GM12878 (cell line): ENCODE data around the gene C18orf54. TPM values are rescaled to one million over a fixed set of nuclear protein-coding genes. Genes with fewer than 3 reads are reported as not detected.

ENCODE experiments used
- ATAC-seq: fragments of 200-7000 bp; cut with Tn5 transposase; 3 replicates; pipeline ENCODE4 v1.9.1; 2020; ENCODE audit warnings: mild to moderate bottlenecking, moderate library complexity
- BruUV-seq: library from RNA; stranded (reverse); fragments of 400-500 nt; replicated peaks from 2 replicates; lab custom pipeline; 2021; lab: Mats Ljungman, UMichigan
- CTCF ChIA-PET: fragments of 300-600 bp; sonication (Branson Sonifier 250); formaldehyde crosslinking; extraction: SDS; loops from one replicate; lab custom pipeline; 2021; ENCODE audit warnings: inconsistent platforms; lab: Yijun Ruan, JAX
- POLR2A ChIA-PET: fragments of 350-600 bp; formaldehyde crosslinking; extraction: SDS; loops from one replicate; lab custom pipeline; 2021; ENCODE audit warnings: inconsistent platforms; lab: Charles Lee
- RAD21 ChIA-PET: fragments of 300-600 bp; sonication (Branson Sonifier 250); formaldehyde crosslinking; loops from one replicate; lab custom pipeline; 2023; ENCODE audit warnings: antibody characterized with exemption; ENCODE audit not compliant: unreplicated experiment; lab: Charles Lee
- SMC1A ChIA-PET: fragments of 300-600 bp; sonication (Branson Sonifier 250); formaldehyde crosslinking; loops from one replicate; lab custom pipeline; 2023; ENCODE audit not compliant: unreplicated experiment, uncharacterized antibody; lab: Charles Lee
- DNase-seq: peaks from one replicate; pipeline ENCODE4 v3.0.0-alpha.2; 2011; ENCODE audit warnings: low read depth, low spot score
- FAIRE-seq: peaks from 3 replicates; lab custom pipeline; 2011; peaks lifted over from hg19 to GRCh38; lab: Jason Lieb, UNC
- H2AFZ ChIP-seq: 2 replicates; pipeline ENCODE4 v1.6.0; 2011; ENCODE audit warnings: low read depth, low read length, control low read depth; ENCODE audit not compliant: control insufficient read depth
- H3K27ac ChIP-seq: 2 replicates; pipeline ENCODE4 v1.5.1; 2011; ENCODE audit warnings: control low read depth; ENCODE audit not compliant: control insufficient read depth, insufficient read depth
- H3K27me3 ChIP-seq, 2 experiments: replicated peaks in 1 of 2; 2 replicates each; pipeline versions ENCODE4 v1.6.0 to v1.6.1; 2011; ENCODE audit warnings: low read length in 1 of 2; ENCODE audit not compliant: control insufficient read depth in 2 of 2, insufficient read depth in 2 of 2
- H3K36me3 ChIP-seq, 2 experiments: 2 replicates each; pipeline ENCODE4 v1.5.1; 2011; ENCODE audit warnings: low read length in 1 of 2; ENCODE audit not compliant: control insufficient read depth in 2 of 2, insufficient read depth in 2 of 2
- H3K4me1 ChIP-seq: 2 replicates; pipeline ENCODE4 v1.6.1; 2011; ENCODE audit warnings: mild to moderate bottlenecking, low read length, moderate library complexity, mixed read lengths; ENCODE audit not compliant: control insufficient read depth, insufficient read depth
- H3K4me2 ChIP-seq: 2 replicates; pipeline ENCODE4 v1.6.0; 2011; ENCODE audit warnings: control low read depth; ENCODE audit not compliant: control insufficient read depth, insufficient read depth
- H3K4me3 ChIP-seq: fragments of 200-600 bp; sonication (generic); 2 replicates; pipeline ENCODE4 v1.5.1; 2016
- H3K79me2 ChIP-seq: 2 replicates; pipeline ENCODE4 v1.6.0; 2011; ENCODE audit warnings: low read length; ENCODE audit not compliant: control insufficient read depth, insufficient read depth
- H3K9ac ChIP-seq: 2 replicates; pipeline ENCODE4 v1.8.0; 2011; ENCODE audit warnings: low read length, control low read depth, mixed read lengths; ENCODE audit not compliant: control insufficient read depth, insufficient read depth
- H3K9me3 ChIP-seq: replicated peaks from 3 replicates; pipeline ENCODE4 v1.5.1; 2011; ENCODE audit warnings: mild to moderate bottlenecking, low read length; ENCODE audit not compliant: control insufficient read depth, insufficient read depth
- H4K20me1 ChIP-seq: 2 replicates; pipeline ENCODE4 v1.6.0; 2011; ENCODE audit not compliant: control insufficient read depth, insufficient read depth
- BACH1 ChIP-seq: fragments of 450-650 bp; IDR thresholded peaks from 2 replicates; pipeline ENCODE4 v1.6.1; 2017; ENCODE audit warnings: mild to moderate bottlenecking, borderline replicate concordance
- BHLHE40 ChIP-seq, 2 experiments: fragments of 450-650 bp in 1 of 2; IDR thresholded peaks; 2 replicates each; pipeline ENCODE4 v1.6.1; 2011 to 2017; ENCODE audit warnings: low read depth in 2 of 2, borderline replicate concordance in 1 of 2, improper control_type of control experiment in 1 of 2, low read length in 1 of 2, mild to moderate bottlenecking in 1 of 2
- CBFB ChIP-seq: IDR thresholded peaks from 2 replicates; pipeline ENCODE4 v1.6.1; 2016; ENCODE audit warnings: antibody characterized with exemption, low read depth
- EGR1 ChIP-seq, 2 experiments: IDR thresholded peaks; 1 replicate in 1 of 2; 2 replicates in 1 of 2; pipeline ENCODE4 v1.6.1; 2011 to 2012; ENCODE audit warnings: low read depth in 2 of 2, low read length in 2 of 2, borderline replicate concordance in 1 of 2, mild to moderate bottlenecking in 1 of 2, moderate library complexity in 1 of 2
- IKZF2 ChIP-seq, 2 experiments: fragments of 450-650 bp; IDR thresholded peaks; 2 replicates each; pipeline ENCODE4 v1.6.1; 2017; ENCODE audit warnings: mild to moderate bottlenecking in 2 of 2, moderate library complexity in 2 of 2
- IRF4 ChIP-seq: IDR thresholded peaks from 2 replicates; pipeline ENCODE4 v1.6.1; 2011; ENCODE audit warnings: low read depth, low read length
- JUNB ChIP-seq: IDR thresholded peaks from 2 replicates; pipeline ENCODE4 v1.6.1; 2016; ENCODE audit warnings: antibody characterized with exemption, mild to moderate bottlenecking
- JUND ChIP-seq: IDR thresholded peaks from 2 replicates; pipeline ENCODE4 v1.6.1; 2012; ENCODE audit warnings: low read depth, mild to moderate bottlenecking, low read length, improper control_type of control experiment, moderate library complexity
- MXI1 ChIP-seq: fragments of 150-350 bp; IDR thresholded peaks from 2 replicates; pipeline ENCODE4 v1.6.1; 2011; ENCODE audit warnings: low read depth, mild to moderate bottlenecking, inconsistent platforms, low read length, improper control_type of control experiment
- MYB ChIP-seq: fragments of 150-350 bp; IDR thresholded peaks from 2 replicates; pipeline ENCODE4 v1.6.1; 2014; ENCODE audit warnings: mild to moderate bottlenecking, low read depth, low read length, borderline replicate concordance
- PAX5 ChIP-seq: IDR thresholded peaks from 2 replicates; pipeline ENCODE4 v1.6.1; 2011; ENCODE audit warnings: low read depth, low read length, borderline replicate concordance
- POLR2A ChIP-seq: IDR thresholded peaks from 2 replicates; pipeline ENCODE4 v1.6.1; 2011; ENCODE audit warnings: low read depth, mild to moderate bottlenecking, low read length
- POLR2AphosphoS5 ChIP-seq: IDR thresholded peaks from 2 replicates; pipeline ENCODE4 v1.6.1; 2011; ENCODE audit warnings: mild to moderate bottlenecking, low read length, inconsistent platforms
- POU2F2 ChIP-seq: IDR thresholded peaks from 3 replicates; pipeline ENCODE4 v1.6.1; 2011; ENCODE audit warnings: low read depth, mild to moderate bottlenecking, low read length, borderline replicate concordance
- SP1 ChIP-seq: IDR thresholded peaks from one replicate; pipeline ENCODE4 v1.6.1; 2011; ENCODE audit warnings: low read depth, low read length
- TCF12 ChIP-seq: IDR thresholded peaks from 2 replicates; pipeline ENCODE4 v1.6.1; 2011; ENCODE audit warnings: low read depth, mild to moderate bottlenecking, low read length
- TCF3 ChIP-seq: IDR thresholded peaks from 2 replicates; pipeline ENCODE4 v1.6.1; 2012; ENCODE audit warnings: low read depth, mild to moderate bottlenecking, low read length, borderline replicate concordance; ENCODE audit not compliant: insufficient read depth
- WRNIP1 ChIP-seq: IDR thresholded peaks from 2 replicates; pipeline ENCODE4 v1.6.1; 2011; ENCODE audit warnings: low read depth, low read length, improper control_type of control experiment, borderline replicate concordance
- YY1 ChIP-seq: IDR thresholded peaks from 2 replicates; pipeline ENCODE4 v1.6.1; 2011; ENCODE audit warnings: low read depth, mild to moderate bottlenecking, low read length
- ZNF622 ChIP-seq: fragments of 450-650 bp; IDR thresholded peaks from 2 replicates; pipeline ENCODE4 v1.6.1; 2017; ENCODE audit warnings: mild to moderate bottlenecking, inconsistent platforms
- WGBS: methylation state at CpG from one replicate; pipeline ENCODE4 v1.1.6; 2016; ENCODE audit warnings: low lambda C conversion rate; ENCODE audit not compliant: insufficient replicate concordance, insufficient coverage; ENCODE audit errors: missing lambda C conversion rate; 5-methylcytosine and 5-hydroxymethylcytosine counted together
- in situ Hi-C: fragments of 300-500 bp; cut with MboI; formaldehyde crosslinking; loops from 9 replicates; pipeline ENCODE4 v1.14.3; 2018; ENCODE audit warnings: mixed read lengths
- intact Hi-C: fragments of 100-400 bp; cut with micrococcal nuclease; formaldehyde crosslinking; loops from one replicate; pipeline ENCODE4 v1.14.2; 2022; ENCODE audit not compliant: unreplicated experiment
- polyA plus RNA-seq, 11 experiments: library from polyadenylated mRNA; depleted of rRNA in 4 of 11; unstranded in 6 of 11; stranded (reverse) in 5 of 11; fragments of >200 nt; fragmentation: Nextera tagmentation in 4 of 11; fragmentation: Illumina TruSeq in 1 of 11; extraction: Ambion mirVana in 4 of 11; extraction: Trizol in 1 of 11; gene quantifications; 1 replicate in 1 of 11; 2 replicates in 10 of 11; pipeline versions ENCODE4 v1.2.1 to v1.2.3, GENCODE V29; 2011 to 2016; ENCODE audit warnings: inconsistent platforms in 2 of 11, missing spikeins in 2 of 11, low read depth in 1 of 11
- total RNA-seq, 4 experiments: library from RNA; depleted of rRNA in 3 of 4; stranded (reverse); fragments of >200 nt in 3 of 4; fragmentation: Illumina TruSeq in 1 of 4; extraction: Trizol in 1 of 4; gene quantifications; 2 replicates each; pipeline versions ENCODE4 v1.2.1 to v1.2.3, GENCODE V29; 2013 to 2021
- TF ChIP-seq, protein P1 (sequence below): fragments of 450-650 bp; IDR thresholded peaks from 2 replicates; pipeline ENCODE4 v1.6.1; 2016; ENCODE audit warnings: mild to moderate bottlenecking
- TF ChIP-seq, protein P2 (sequence below): IDR thresholded peaks from 2 replicates; pipeline ENCODE4 v1.6.1; 2012; ENCODE audit warnings: low read depth, low read length, improper control_type of control experiment

C18orf54 gene
- total and polyA plus RNA-seq, 10 of the 15 experiments (the other 5 are each of a cell fraction or from before 2014, with no cell fraction given), result 1.2 to 7.6 (median 2.8) TPM

DNA sequence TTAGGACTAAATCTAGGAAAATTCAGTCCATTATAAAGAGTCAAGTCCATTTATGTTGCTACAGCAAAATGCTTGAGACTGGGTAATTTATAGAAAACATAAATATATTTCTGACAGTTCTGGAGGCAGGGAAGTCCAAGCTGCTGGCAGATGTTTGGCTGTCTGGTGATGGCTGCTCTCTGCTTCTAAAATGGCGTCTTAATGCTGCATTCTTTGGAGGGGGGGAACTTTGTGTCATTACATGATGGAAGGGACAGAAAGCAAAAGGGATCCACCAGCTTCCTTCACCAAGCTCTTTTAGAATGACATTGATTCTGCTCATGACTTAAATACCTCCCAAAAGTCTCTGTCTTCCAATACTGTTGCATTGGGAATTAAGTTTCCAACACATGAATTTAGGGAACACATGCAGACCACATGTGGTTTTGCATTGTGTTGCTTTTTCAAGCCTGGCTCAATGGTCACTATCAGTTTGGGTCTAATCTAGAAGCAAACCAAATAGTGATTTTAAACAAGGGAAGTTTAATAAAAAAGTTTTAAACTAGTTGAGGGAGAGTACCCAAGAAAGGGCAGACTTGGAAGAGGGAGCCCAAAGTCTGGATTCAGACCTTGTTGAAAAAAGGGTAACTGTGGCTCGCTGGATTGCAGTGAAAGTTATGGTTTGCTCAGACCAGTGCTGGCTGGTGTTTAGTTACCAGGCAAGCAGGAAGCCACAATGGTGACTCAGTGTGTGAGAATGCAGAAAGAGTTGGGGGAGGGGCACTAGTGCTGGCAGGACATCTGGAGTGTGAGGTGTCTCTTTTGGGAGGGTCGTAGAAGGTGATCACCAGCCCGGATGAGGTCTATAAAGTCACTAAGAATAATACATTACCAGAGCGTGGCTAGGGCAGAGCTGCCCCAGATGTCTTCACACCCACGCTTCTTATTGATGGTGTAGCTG is 30.8 kb downstream of the C18orf54 start:
- Histone ChIP-seq H3K27ac (peak overlapping the region; percentile 31; the same call in 1 of the 2 replicates), H3K9me3 (no peaks in the 10 kb centered on the region), H3K4me3 (no peak overlapping the region), H3K27me3 (no peaks in the 10 kb centered on the region), H3K4me1 (peaks cover 13% of the 10 kb centered on the region), H3K79me2 (no peaks in the 10 kb centered on the region), H4K20me1 (no peaks in the 10 kb centered on the region), H3K4me2 (peak overlapping the region; percentile 64; the same call in 1 of the 2 replicates), H3K36me3 (no peaks in the 10 kb centered on the region), H3K9ac (peak overlapping the region; percentile 22; the same call in 1 of the 2 replicates), H2AFZ (peak overlapping the region; percentile 51)
- 45% methylated on average over 6 of the region's 6 CpGs for WGBS
- ChIA-PET POLR2A (no interaction called here), CTCF (interaction anchor here (0.9 to 1.8 kb wide), 4 partner anchors 17 to 291 kb away, joined by 3 to 5 read pairs (median 4); no protein-coding TSS in a partner anchor), SMC1A (interaction anchor here (0.8 kb wide), 2 partner anchors 16 to 116 kb away, joined by 3 read pairs; no protein-coding TSS in a partner anchor), RAD21 (no interaction called here)
- BruUV-seq, result no TSS peak
- in situ Hi-C loops, result no loop called here
- FAIRE-seq, result no peak
- ATAC-seq, result peak; percentile 94
- intact Hi-C loops, result no loop called here
- DNase-seq, result peak; percentile 40
- TF ChIP-seq IKZF2 (IDR thresholded peaks at IDR 0.05) (0 out of 4 replicates have a peak, but pooled peaks of 1 of the 2 experiments have one; percentile 12), WRNIP1 (no peak), POLR2AphosphoS5 (no peak), SP1 (peak; percentile 13), CBFB (no peak), BHLHE40 (IDR thresholded peaks at IDR 0.05; ENCODE audit: borderline replicate concordance in 1 of 2, low read depth in 2 of 2, low read length in 1 of 2) (no peak), POU2F2 (no peak; the same call in 2 of the 3 replicates), TCF3 (0 out of 2 replicates have a peak, but pooled peaks have one; percentile 29), TCF12 (peak; percentile 75; the same call in 1 of the 2 replicates), BACH1 (0 out of 2 replicates have a peak, but pooled peaks have one; percentile 26), POLR2A (0 out of 2 replicates have a peak, but pooled peaks have one; percentile 26), MYB (no peak), JUND (no peak), PAX5 (no peak), YY1 (peak; percentile 80), ZNF622 (no peak), MXI1 (no peak), JUNB (peak; percentile 22; the same call in 1 of the 2 replicates), EGR1 (IDR thresholded peaks at IDR 0.05; ENCODE audit: borderline replicate concordance in 1 of 2, low read depth in 2 of 2, low read length in 2 of 2) (0 out of 3 replicates have a peak, but pooled peaks of 1 of the 2 experiments have one; percentile 23), IRF4 (peak; percentile 38; the same call in 1 of the 2 replicates)
- TF ChIP-seq, protein P1, sequence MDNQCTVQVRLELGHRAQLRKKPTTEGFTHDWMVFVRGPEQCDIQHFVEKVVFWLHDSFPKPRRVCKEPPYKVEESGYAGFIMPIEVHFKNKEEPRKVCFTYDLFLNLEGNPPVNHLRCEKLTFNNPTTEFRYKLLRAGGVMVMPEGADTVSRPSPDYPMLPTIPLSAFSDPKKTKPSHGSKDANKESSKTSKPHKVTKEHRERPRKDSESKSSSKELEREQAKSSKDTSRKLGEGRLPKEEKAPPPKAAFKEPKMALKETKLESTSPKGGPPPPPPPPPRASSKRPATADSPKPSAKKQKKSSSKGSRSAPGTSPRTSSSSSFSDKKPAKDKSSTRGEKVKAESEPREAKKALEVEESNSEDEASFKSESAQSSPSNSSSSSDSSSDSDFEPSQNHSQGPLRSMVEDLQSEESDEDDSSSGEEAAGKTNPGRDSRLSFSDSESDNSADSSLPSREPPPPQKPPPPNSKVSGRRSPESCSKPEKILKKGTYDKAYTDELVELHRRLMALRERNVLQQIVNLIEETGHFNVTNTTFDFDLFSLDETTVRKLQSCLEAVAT, result no peak
- TF ChIP-seq, protein P2, sequence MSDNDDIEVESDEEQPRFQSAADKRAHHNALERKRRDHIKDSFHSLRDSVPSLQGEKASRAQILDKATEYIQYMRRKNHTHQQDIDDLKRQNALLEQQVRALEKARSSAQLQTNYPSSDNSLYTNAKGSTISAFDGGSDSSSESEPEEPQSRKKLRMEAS, result no peak
